Activated naive CD4-positive, alpha-beta T cell treated with anti-CD3 and anti-CD28 coated beads, Interleukin-2, amount 10 ng/mL, durations not matched to agents 7 days and 5 days (primary cell): Measurements from ENCODE around the gene SEMA5A.

ENCODE experiments used
- CTCF ChIA-PET: fragments of 350-600 bp; sonication (Branson Sonifier 250); formaldehyde crosslinking; loops from one replicate; lab custom pipeline; 2021; ENCODE audit warnings: antibody characterized with exemption; lab: Charles Lee
- DNase-seq: peaks from one replicate; pipeline ENCODE4 v3.0.0-alpha.2; 2020
- H3K27ac Mint-ChIP-seq: one replicate; pipeline ENCODE4 v1.8.0; 2021; ENCODE audit warnings: mild to moderate bottlenecking, moderate library complexity, mixed read lengths
- H3K27me3 Mint-ChIP-seq: one replicate; pipeline ENCODE4 v1.8.0; 2021; ENCODE audit warnings: mild to moderate bottlenecking, mixed read lengths
- H3K36me3 Mint-ChIP-seq: one replicate; pipeline ENCODE4 v1.8.0; 2021; ENCODE audit warnings: mixed read lengths
- H3K4me1 Mint-ChIP-seq: one replicate; pipeline ENCODE4 v1.8.0; 2021; ENCODE audit warnings: mixed read lengths
- H3K4me3 Mint-ChIP-seq: one replicate; pipeline ENCODE4 v1.8.0; 2021; ENCODE audit warnings: mild to moderate bottlenecking, moderate library complexity, mixed read lengths
- H3K9me3 Mint-ChIP-seq: one replicate; pipeline ENCODE4 v1.8.0; 2021; ENCODE audit warnings: mixed read lengths

SEMA5A gene

GRCh38 chr5:9058161-9058560 lies 487.7 kb downstream of the SEMA5A start:
- Mint-ChIP-seq H3K9me3 (peaks cover 1% of the 10 kb centered on the region), H3K27me3 (no peaks in the 10 kb centered on the region), H3K36me3 (no peaks in the 10 kb centered on the region), H3K4me1 (no peaks in the 10 kb centered on the region), H3K27ac (no peak overlapping the region), H3K4me3 (no peak overlapping the region)
- CTCF ChIA-PET: no interaction called here
- no peak for DNase-seq

GRCh38 chr5:9057406-9058000 lies 488.4 kb downstream of the SEMA5A start:
- Mint-ChIP-seq H3K36me3 (no peaks in the 10 kb centered on the region), H3K9me3 (peaks cover 1% of the 10 kb centered on the region), H3K4me1 (no peaks in the 10 kb centered on the region), H3K4me3 (no peak overlapping the region), H3K27me3 (no peaks in the 10 kb centered on the region), H3K27ac (no peak overlapping the region)
- CTCF ChIA-PET: no interaction called here
- no peak for DNase-seq

DNA sequence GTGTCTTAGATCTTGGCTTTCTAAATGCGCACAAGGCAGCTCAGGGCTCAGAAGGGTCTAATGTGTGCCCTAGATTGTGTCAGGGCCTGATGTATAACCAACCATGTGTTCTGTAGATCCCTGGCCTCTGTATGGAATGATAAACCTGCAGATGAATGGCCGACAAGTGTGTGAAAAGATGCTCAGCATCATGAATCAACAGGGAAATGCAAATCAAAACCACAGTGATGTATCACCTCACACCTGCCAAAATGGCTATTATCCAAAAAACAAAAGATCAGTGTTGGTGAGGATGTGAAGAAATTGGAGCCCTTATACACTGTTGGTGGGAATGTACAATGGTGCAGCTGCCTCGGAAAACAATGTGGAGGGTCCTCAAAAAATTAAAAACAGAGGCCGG lies 489.8 kb downstream of the SEMA5A start:
- H3K27ac Mint-ChIP-seq: no peak overlapping the region
- no peaks in the 10 kb centered on the region for H3K27me3 Mint-ChIP-seq
- H3K4me1 Mint-ChIP-seq: no peaks in the 10 kb centered on the region
- H3K9me3 Mint-ChIP-seq: no peaks in the 10 kb centered on the region
- no peak overlapping the region for H3K4me3 Mint-ChIP-seq
- CTCF ChIA-PET: no interaction called here
- no peak for DNase-seq
- no peaks in the 10 kb centered on the region for H3K36me3 Mint-ChIP-seq

DNA sequence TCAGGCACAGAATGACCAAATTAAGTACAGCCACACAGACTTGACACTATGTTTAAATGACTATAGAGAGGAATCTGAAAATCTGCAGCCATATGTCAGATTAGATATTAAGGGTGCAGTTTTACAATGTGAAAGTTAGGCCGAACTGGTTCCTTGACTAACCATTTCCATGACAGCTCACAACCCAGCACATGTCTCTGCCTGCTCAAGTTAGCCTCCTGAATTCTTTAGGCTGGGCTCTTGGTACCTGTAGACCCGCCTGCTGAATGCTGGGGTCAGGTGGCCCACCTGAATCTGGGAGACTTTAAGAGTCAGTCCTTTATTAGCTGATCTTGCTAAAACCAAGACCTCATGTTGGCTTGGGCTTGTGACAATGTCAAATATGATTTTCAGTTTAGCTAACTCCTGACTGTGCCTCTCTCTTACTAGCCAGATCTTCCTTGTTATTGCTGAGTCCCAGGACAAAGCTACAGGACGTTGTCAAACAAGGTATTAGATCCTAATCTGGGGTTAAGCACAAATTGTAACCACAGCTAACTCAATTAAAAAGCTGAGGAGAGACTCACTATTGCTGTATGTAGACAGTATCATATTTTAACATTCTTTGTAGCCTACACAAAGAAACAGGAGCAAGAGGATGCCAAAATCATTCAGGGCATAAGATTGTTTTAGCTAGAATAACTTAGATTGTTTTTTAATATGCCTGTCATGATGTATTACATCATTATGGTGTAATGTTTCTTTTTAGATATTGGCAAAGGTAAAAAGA lies 490.9 kb downstream of the SEMA5A start:
- Mint-ChIP-seq H3K9me3 (peaks cover 1% of the 10 kb centered on the region), H3K27me3 (no peaks in the 10 kb centered on the region), H3K36me3 (no peaks in the 10 kb centered on the region), H3K4me3 (no peak overlapping the region), H3K27ac (no peak overlapping the region), H3K4me1 (no peaks in the 10 kb centered on the region)
- no peak for DNase-seq
- CTCF ChIA-PET: interaction anchor here (0.6 kb wide), 1 partner anchor 861 kb away, joined by 3 read pairs; no protein-coding TSS in a partner anchor

GRCh38 chr5:9054322-9054721 lies 491.6 kb downstream of the SEMA5A start:
- no peak overlapping the region for H3K27ac Mint-ChIP-seq
- no peaks in the 10 kb centered on the region for H3K27me3 Mint-ChIP-seq
- CTCF ChIA-PET: no interaction called here
- no peaks in the 10 kb centered on the region for H3K4me1 Mint-ChIP-seq
- H3K4me3 Mint-ChIP-seq: no peak overlapping the region
- H3K36me3 Mint-ChIP-seq: no peaks in the 10 kb centered on the region
- DNase-seq: no peak
- H3K9me3 Mint-ChIP-seq: peaks cover 1% of the 10 kb centered on the region

- H3K4me1 Mint-ChIP-seq: no peaks in the 10 kb centered on the region
- H3K27ac Mint-ChIP-seq: no peak overlapping the region
- H3K9me3 Mint-ChIP-seq: peaks cover 1% of the 10 kb centered on the region
- no peak for DNase-seq
- CTCF ChIA-PET: no interaction called here
- no peaks in the 10 kb centered on the region for H3K36me3 Mint-ChIP-seq
- no peak overlapping the region for H3K4me3 Mint-ChIP-seq
- no peaks in the 10 kb centered on the region for H3K27me3 Mint-ChIP-seq
These were observed 493.5 kb downstream of the SEMA5A start for GRCh38 chr5:9052421-9052820.

DNA sequence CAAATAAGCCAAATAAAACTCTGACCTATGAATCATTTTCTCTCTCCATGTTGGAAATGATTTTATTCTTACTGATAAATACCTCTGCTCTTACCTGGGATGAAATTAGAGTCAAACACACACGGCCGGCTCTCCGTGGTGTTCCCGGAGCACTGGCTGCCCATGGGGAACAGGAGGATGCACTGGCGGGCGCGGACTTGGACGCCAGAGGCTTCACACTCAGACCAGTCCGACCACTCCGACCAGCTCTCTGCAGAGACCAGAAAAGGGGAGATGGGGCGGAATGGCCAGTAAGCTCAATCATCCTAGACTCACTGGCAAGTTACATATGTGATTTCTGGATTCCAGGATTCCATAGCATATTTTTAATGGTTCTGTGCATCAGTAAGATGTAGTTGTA lies 494.1 kb downstream of the SEMA5A start:
- Mint-ChIP-seq H3K36me3 (no peaks in the 10 kb centered on the region), H3K9me3 (peaks cover 1% of the 10 kb centered on the region), H3K4me1 (no peaks in the 10 kb centered on the region), H3K27ac (no peak overlapping the region), H3K4me3 (no peak overlapping the region), H3K27me3 (no peaks in the 10 kb centered on the region)
- CTCF ChIA-PET: no interaction called here
- DNase-seq: no peak

- H3K27ac Mint-ChIP-seq: no peak overlapping the region
- H3K9me3 Mint-ChIP-seq: peaks cover 1% of the 10 kb centered on the region
- CTCF ChIA-PET: no interaction called here
- no peak for DNase-seq
- H3K4me3 Mint-ChIP-seq: no peak overlapping the region
- no peaks in the 10 kb centered on the region for H3K4me1 Mint-ChIP-seq
- no peaks in the 10 kb centered on the region for H3K27me3 Mint-ChIP-seq
- H3K36me3 Mint-ChIP-seq: no peaks in the 10 kb centered on the region
These were observed 497.9 kb downstream of the SEMA5A start for GRCh38 chr5:9047932-9048331.

GRCh38 chr5:9046756-9047481 lies 499.0 kb downstream of the SEMA5A start:
- H3K4me3 Mint-ChIP-seq: no peak overlapping the region
- H3K9me3 Mint-ChIP-seq: peaks cover 1% of the 10 kb centered on the region
- H3K36me3 Mint-ChIP-seq: no peaks in the 10 kb centered on the region
- no peak for DNase-seq
- CTCF ChIA-PET: no interaction called here
- H3K27ac Mint-ChIP-seq: no peak overlapping the region
- no peaks in the 10 kb centered on the region for H3K4me1 Mint-ChIP-seq
- no peaks in the 10 kb centered on the region for H3K27me3 Mint-ChIP-seq

DNA sequence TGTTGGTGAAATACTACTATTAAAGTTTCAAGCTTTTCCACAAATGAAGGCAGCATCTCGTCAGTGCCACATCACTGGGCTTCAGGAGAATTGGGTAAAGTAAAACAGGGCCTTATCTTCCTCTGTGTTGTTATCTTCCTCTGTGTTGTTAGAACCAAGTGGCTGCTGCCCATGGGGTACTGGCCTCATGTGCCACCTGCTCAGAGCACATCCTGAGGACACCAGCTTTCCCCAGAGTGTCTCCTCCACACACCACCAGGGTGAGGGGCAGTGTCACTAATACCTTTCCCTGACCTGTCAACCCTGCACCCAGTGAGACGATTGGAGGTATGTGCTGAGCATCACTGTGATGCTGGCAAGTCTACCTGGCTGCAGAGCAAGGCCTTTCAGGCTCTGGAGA lies 499.9 kb downstream of the SEMA5A start:
- H3K27ac Mint-ChIP-seq: no peak overlapping the region
- peaks cover 1% of the 10 kb centered on the region for H3K9me3 Mint-ChIP-seq
- no peaks in the 10 kb centered on the region for H3K4me1 Mint-ChIP-seq
- no peaks in the 10 kb centered on the region for H3K36me3 Mint-ChIP-seq
- no peak overlapping the region for H3K4me3 Mint-ChIP-seq
- no peaks in the 10 kb centered on the region for H3K27me3 Mint-ChIP-seq
- DNase-seq: no peak
- CTCF ChIA-PET: no interaction called here

- H3K27me3 Mint-ChIP-seq: no peaks in the 10 kb centered on the region
- DNase-seq: no peak
- no peaks in the 10 kb centered on the region for H3K4me1 Mint-ChIP-seq
- H3K27ac Mint-ChIP-seq: no peak overlapping the region
- H3K9me3 Mint-ChIP-seq: peaks cover 3% of the 10 kb centered on the region
- H3K36me3 Mint-ChIP-seq: no peaks in the 10 kb centered on the region
- CTCF ChIA-PET: no interaction called here
- no peak overlapping the region for H3K4me3 Mint-ChIP-seq
These were observed 503.6 kb downstream of the SEMA5A start for GRCh38 chr5:9042241-9042640.

- H3K36me3 Mint-ChIP-seq: no peaks in the 10 kb centered on the region
- H3K27ac Mint-ChIP-seq: no peak overlapping the region
- CTCF ChIA-PET: no interaction called here
- peaks cover 4% of the 10 kb centered on the region for H3K9me3 Mint-ChIP-seq
- DNase-seq: no peak
- H3K4me3 Mint-ChIP-seq: no peak overlapping the region
- no peaks in the 10 kb centered on the region for H3K27me3 Mint-ChIP-seq
- H3K4me1 Mint-ChIP-seq: no peaks in the 10 kb centered on the region
These were observed 505.4 kb downstream of the SEMA5A start for GRCh38 chr5:9040475-9040874.

GRCh38 chr5:9037048-9037447 lies 508.8 kb downstream of the SEMA5A start:
- CTCF ChIA-PET: no interaction called here
- H3K9me3 Mint-ChIP-seq: peaks cover 4% of the 10 kb centered on the region
- H3K4me1 Mint-ChIP-seq: no peaks in the 10 kb centered on the region
- H3K36me3 Mint-ChIP-seq: no peaks in the 10 kb centered on the region
- no peak for DNase-seq
- no peaks in the 10 kb centered on the region for H3K27me3 Mint-ChIP-seq
- H3K27ac Mint-ChIP-seq: no peak overlapping the region
- H3K4me3 Mint-ChIP-seq: no peak overlapping the region

- no peaks in the 10 kb centered on the region for H3K36me3 Mint-ChIP-seq
- no peaks in the 10 kb centered on the region for H3K4me1 Mint-ChIP-seq
- H3K4me3 Mint-ChIP-seq: no peak overlapping the region
- CTCF ChIA-PET: no interaction called here
- no peak for DNase-seq
- H3K27ac Mint-ChIP-seq: no peak overlapping the region
- peaks cover 4% of the 10 kb centered on the region for H3K9me3 Mint-ChIP-seq
- H3K27me3 Mint-ChIP-seq: no peaks in the 10 kb centered on the region
These were observed 510.5 kb downstream of the SEMA5A start for GRCh38 chr5:9035346-9035745.

- CTCF ChIA-PET: no interaction called here
- no peak overlapping the region for H3K27ac Mint-ChIP-seq
These were observed 511.2 kb downstream of the SEMA5A start for GRCh38 chr5:9034649-9035048.

More at GRCh38 chr5:9034649-9035048, 511.2 kb downstream of the SEMA5A start:
- H3K27me3 Mint-ChIP-seq: no peaks in the 10 kb centered on the region
- no peaks in the 10 kb centered on the region for H3K4me1 Mint-ChIP-seq
- H3K9me3 Mint-ChIP-seq: peaks cover 4% of the 10 kb centered on the region
- no peaks in the 10 kb centered on the region for H3K36me3 Mint-ChIP-seq
- DNase-seq: no peak
- H3K4me3 Mint-ChIP-seq: no peak overlapping the region
